ENCODE measurements around the gene PSMB9.

PSMB9 gene

DNA sequence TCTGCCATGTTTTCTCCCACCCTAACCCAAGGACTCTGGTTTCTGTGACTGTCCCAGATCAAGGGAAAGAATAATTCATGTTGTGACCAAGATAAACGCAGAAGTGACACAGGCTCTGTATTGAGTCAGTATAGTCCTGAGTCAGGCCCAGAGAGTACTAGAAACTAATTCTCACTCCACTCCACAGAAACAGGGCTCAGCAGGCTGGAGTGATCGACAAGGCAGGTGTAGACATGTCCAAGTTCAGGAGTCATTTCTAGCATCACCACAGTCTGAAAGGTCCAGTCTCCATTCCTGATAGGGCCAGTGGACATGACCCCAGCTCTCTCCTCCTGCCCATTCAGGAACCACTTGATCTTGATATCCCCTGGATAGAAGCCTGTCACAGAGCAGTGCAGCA lies 39.8 kb upstream of the PSMB9 start:
- TF ChIP-seq, protein P1, sequence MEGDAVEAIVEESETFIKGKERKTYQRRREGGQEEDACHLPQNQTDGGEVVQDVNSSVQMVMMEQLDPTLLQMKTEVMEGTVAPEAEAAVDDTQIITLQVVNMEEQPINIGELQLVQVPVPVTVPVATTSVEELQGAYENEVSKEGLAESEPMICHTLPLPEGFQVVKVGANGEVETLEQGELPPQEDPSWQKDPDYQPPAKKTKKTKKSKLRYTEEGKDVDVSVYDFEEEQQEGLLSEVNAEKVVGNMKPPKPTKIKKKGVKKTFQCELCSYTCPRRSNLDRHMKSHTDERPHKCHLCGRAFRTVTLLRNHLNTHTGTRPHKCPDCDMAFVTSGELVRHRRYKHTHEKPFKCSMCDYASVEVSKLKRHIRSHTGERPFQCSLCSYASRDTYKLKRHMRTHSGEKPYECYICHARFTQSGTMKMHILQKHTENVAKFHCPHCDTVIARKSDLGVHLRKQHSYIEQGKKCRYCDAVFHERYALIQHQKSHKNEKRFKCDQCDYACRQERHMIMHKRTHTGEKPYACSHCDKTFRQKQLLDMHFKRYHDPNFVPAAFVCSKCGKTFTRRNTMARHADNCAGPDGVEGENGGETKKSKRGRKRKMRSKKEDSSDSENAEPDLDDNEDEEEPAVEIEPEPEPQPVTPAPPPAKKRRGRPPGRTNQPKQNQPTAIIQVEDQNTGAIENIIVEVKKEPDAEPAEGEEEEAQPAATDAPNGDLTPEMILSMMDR (IDR thresholded peaks at IDR 0.05; ENCODE audit: low read depth, low read length, poor library complexity, severe bottlenecking), result no peak

GRCh38 chr6:32815115-32815514 lies 38.9 kb upstream of the PSMB9 start:
- Histone ChIP-seq H3K4me3 (ENCODE audit: low read length) (peak overlapping the region; percentile 75), H3K79me2 (ENCODE audit: control insufficient read depth, low read length) (peaks cover 24% of the 10 kb centered on the region), H4K20me1 (ENCODE audit: control insufficient read depth, insufficient read depth, low read depth, low read length) (no peaks in the 10 kb centered on the region), H3K27ac (ENCODE audit: low read depth, low read length) (peak overlapping the region; percentile 97), H3K9me3 (ENCODE audit: control insufficient read depth, insufficient read depth, low read length) (no peaks in the 10 kb centered on the region), H3K4me1 (ENCODE audit: control insufficient read depth, low read length) (peaks cover 60% of the 10 kb centered on the region), H3K4me2 (ENCODE audit: low read length) (peak overlapping the region; percentile 93), H3K9me2 (replicated peaks; ENCODE audit: control insufficient read depth, low read length) (no peaks in the 10 kb centered on the region), H3F3A (ENCODE audit: control insufficient read depth, insufficient read depth) (peaks cover 19% of the 10 kb centered on the region), H3K36me3 (ENCODE audit: control insufficient read depth, low read length) (peaks cover 48% of the 10 kb centered on the region), H3K27me3 (ENCODE audit: control insufficient read depth, low read length) (no peaks in the 10 kb centered on the region)
- TF ChIP-seq, protein P1 (IDR thresholded peaks at IDR 0.05; ENCODE audit: low read depth, low read length, poor library complexity, severe bottlenecking), result no peak
- no peak for TF ChIP-seq EZH2phosphoT487 (IDR thresholded peaks at IDR 0.05; ENCODE audit: borderline replicate concordance, low read length)

More for the DNA sequence above, 39.8 kb upstream of the PSMB9 start:
- H3K36me3 ChIP-seq (ENCODE audit: control insufficient read depth, low read length), result peaks cover 53% of the 10 kb centered on the region
- no peaks in the 10 kb centered on the region for H3K9me3 ChIP-seq (ENCODE audit: control insufficient read depth, insufficient read depth, low read length)
- peaks cover 19% of the 10 kb centered on the region for H3F3A ChIP-seq (ENCODE audit: control insufficient read depth, insufficient read depth)
- H3K4me1 ChIP-seq (ENCODE audit: control insufficient read depth, low read length), result peaks cover 51% of the 10 kb centered on the region
- H3K4me3 ChIP-seq (ENCODE audit: low read length), result peak overlapping the region; percentile 75
- H3K27me3 ChIP-seq (ENCODE audit: control insufficient read depth, low read length), result no peaks in the 10 kb centered on the region
- H3K9me2 ChIP-seq (replicated peaks; ENCODE audit: control insufficient read depth, low read length), result no peaks in the 10 kb centered on the region
- H4K20me1 ChIP-seq (ENCODE audit: control insufficient read depth, insufficient read depth, low read depth, low read length), result no peaks in the 10 kb centered on the region
- peak overlapping the region; percentile 93 for H3K4me2 ChIP-seq (ENCODE audit: low read length)
- H3K79me2 ChIP-seq (ENCODE audit: control insufficient read depth, low read length), result peaks cover 24% of the 10 kb centered on the region
- peak overlapping the region; percentile 97 for H3K27ac ChIP-seq (ENCODE audit: low read depth, low read length)

DNA sequence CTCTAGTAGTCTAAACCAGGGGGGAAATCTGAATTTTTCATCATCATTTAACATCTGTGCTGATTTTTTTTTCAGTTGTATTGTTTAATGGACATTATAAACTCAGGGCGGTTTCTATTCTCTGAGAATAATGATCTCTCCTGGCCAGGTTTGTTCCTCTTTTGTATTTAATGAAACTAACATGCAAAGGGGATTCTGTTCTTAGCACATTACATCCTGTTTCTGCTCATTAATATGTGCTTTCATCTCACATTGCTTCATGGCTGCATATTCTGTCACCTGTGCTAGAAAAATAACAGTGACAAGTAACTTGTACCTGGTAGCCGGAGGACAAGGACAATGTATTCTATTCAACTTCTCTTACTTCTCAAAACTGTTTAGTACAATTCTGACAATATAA lies 38.0 kb upstream of the PSMB9 start:
- Histone ChIP-seq H3K27ac (ENCODE audit: low read depth, low read length) (peak overlapping the region; percentile 97), H3F3A (ENCODE audit: control insufficient read depth, insufficient read depth) (peaks cover 19% of the 10 kb centered on the region), H3K9me2 (replicated peaks; ENCODE audit: control insufficient read depth, low read length) (no peaks in the 10 kb centered on the region), H3K9me3 (ENCODE audit: control insufficient read depth, insufficient read depth, low read length) (no peaks in the 10 kb centered on the region), H3K79me2 (ENCODE audit: control insufficient read depth, low read length) (peaks cover 24% of the 10 kb centered on the region), H3K4me3 (ENCODE audit: low read length) (peak overlapping the region; percentile 75), H3K36me3 (ENCODE audit: control insufficient read depth, low read length) (peaks cover 44% of the 10 kb centered on the region), H4K20me1 (ENCODE audit: control insufficient read depth, insufficient read depth, low read depth, low read length) (no peaks in the 10 kb centered on the region), H3K4me2 (ENCODE audit: low read length) (peak overlapping the region; percentile 93), H3K4me1 (ENCODE audit: control insufficient read depth, low read length) (peaks cover 69% of the 10 kb centered on the region), H3K27me3 (ENCODE audit: control insufficient read depth, low read length) (no peaks in the 10 kb centered on the region)
- no peak for TF ChIP-seq EZH2phosphoT487 (IDR thresholded peaks at IDR 0.05; ENCODE audit: borderline replicate concordance, low read length)
- TF ChIP-seq, protein P1 (IDR thresholded peaks at IDR 0.05; ENCODE audit: low read depth, low read length, poor library complexity, severe bottlenecking), result no peak
